ENCODE data around the gene TTC22.
A peak's percentile ranks its signal among the peaks of the same experiment; 100 is the strongest.

TTC22 gene

DNA sequence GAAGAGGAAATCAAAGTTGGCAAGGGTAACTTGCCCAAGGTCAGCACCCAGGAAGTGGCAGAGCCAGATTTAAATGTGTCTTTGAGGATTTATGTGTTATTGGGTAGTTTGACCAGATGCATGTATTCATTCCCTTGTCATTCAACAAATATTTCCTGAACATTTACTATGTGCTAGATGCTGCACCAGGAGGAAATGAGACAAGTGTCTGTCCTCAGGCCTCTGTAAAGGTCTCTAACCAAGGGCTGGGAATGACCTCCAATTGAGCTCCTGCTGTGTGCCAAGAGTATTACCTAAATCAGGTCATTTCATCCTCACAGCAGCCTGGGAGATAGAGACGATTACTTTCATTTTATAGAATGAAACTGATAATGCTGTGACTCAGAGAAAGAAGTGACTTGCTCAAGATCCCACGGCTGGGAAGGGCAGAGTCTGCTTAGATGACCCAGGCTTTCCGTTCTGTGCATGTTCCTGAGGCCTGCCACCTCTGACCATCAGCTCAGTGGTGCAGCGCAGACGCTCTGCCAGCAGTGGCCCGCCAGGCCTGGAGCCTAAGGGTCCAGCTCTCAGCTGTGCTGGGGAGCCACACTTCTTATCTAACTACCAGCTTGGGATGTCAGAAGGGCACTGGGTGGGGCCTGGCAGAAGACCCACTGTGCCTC, 3.5 kb upstream of the TTC22 start:
- TF ChIP-seq SIN3A (IDR thresholded peaks at IDR 0.05; ENCODE audit: borderline replicate concordance, insufficient read depth, low read length) (no peak), POLR2AphosphoS5 (IDR thresholded peaks at IDR 0.05; ENCODE audit: low read depth, low read length) (no peak), FOXP2 (optimal IDR thresholded peaks at IDR 0.05; ENCODE audit: borderline replicate concordance, extremely low read depth, extremely low read length, insufficient read depth) (no peak), TAF1 (IDR thresholded peaks at IDR 0.05; ENCODE audit: borderline replicate concordance, insufficient read depth, low read length) (no peak)
- TF ChIP-seq, protein P1, sequence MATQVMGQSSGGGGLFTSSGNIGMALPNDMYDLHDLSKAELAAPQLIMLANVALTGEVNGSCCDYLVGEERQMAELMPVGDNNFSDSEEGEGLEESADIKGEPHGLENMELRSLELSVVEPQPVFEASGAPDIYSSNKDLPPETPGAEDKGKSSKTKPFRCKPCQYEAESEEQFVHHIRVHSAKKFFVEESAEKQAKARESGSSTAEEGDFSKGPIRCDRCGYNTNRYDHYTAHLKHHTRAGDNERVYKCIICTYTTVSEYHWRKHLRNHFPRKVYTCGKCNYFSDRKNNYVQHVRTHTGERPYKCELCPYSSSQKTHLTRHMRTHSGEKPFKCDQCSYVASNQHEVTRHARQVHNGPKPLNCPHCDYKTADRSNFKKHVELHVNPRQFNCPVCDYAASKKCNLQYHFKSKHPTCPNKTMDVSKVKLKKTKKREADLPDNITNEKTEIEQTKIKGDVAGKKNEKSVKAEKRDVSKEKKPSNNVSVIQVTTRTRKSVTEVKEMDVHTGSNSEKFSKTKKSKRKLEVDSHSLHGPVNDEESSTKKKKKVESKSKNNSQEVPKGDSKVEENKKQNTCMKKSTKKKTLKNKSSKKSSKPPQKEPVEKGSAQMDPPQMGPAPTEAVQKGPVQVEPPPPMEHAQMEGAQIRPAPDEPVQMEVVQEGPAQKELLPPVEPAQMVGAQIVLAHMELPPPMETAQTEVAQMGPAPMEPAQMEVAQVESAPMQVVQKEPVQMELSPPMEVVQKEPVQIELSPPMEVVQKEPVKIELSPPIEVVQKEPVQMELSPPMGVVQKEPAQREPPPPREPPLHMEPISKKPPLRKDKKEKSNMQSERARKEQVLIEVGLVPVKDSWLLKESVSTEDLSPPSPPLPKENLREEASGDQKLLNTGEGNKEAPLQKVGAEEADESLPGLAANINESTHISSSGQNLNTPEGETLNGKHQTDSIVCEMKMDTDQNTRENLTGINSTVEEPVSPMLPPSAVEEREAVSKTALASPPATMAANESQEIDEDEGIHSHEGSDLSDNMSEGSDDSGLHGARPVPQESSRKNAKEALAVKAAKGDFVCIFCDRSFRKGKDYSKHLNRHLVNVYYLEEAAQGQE (IDR thresholded peaks at IDR 0.05; ENCODE audit: insufficient read depth in 1 of 2, low read depth in 2 of 2, low read length in 2 of 2), result no peak

DNA sequence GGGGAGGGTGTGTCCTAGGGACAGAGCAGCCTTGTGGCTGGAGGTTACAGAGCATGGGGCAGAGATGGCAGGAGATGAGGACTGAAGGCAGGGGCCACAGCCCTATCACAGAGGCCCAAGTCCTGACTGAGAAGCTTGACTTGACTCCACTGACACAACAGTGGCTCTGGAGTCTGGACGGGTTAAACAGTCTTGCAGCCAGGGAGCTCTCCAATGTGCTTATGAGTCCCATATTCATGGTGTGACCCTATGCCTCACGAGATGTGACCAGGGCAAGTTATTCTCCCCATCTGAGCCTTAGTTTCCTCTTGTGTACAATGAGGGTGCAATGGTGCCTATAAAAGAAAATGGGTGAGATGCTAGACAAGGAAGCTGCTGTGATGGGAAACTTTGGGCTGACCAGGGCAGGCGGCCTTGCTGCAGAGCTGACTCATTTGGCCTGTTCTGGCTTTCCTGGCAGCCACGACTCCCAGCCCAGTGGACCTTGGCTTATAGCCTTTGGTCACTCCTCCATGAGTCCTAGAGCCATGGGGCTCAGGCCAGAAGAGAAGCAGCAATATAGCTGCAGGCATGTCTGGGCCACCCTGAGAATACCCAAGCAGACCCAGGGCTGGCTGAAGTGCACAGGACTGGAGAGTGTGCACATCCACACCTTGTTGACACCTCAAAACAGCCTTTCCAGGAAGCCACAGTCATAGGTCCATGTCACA, 2.8 kb upstream of the TTC22 start:
- TF ChIP-seq TAF1 (IDR thresholded peaks at IDR 0.05; ENCODE audit: borderline replicate concordance, insufficient read depth, low read length) (no peak), POLR2AphosphoS5 (IDR thresholded peaks at IDR 0.05; ENCODE audit: low read depth, low read length) (no peak), SIN3A (IDR thresholded peaks at IDR 0.05; ENCODE audit: borderline replicate concordance, insufficient read depth, low read length) (no peak), FOXP2 (optimal IDR thresholded peaks at IDR 0.05; ENCODE audit: borderline replicate concordance, extremely low read depth, extremely low read length, insufficient read depth) (no peak)
- TF ChIP-seq, protein P1 (IDR thresholded peaks at IDR 0.05; ENCODE audit: insufficient read depth in 1 of 2, low read depth in 2 of 2, low read length in 2 of 2), result peak in 1 of 2 experiments; percentile 82; a peak in 2 of 4 replicates

DNA sequence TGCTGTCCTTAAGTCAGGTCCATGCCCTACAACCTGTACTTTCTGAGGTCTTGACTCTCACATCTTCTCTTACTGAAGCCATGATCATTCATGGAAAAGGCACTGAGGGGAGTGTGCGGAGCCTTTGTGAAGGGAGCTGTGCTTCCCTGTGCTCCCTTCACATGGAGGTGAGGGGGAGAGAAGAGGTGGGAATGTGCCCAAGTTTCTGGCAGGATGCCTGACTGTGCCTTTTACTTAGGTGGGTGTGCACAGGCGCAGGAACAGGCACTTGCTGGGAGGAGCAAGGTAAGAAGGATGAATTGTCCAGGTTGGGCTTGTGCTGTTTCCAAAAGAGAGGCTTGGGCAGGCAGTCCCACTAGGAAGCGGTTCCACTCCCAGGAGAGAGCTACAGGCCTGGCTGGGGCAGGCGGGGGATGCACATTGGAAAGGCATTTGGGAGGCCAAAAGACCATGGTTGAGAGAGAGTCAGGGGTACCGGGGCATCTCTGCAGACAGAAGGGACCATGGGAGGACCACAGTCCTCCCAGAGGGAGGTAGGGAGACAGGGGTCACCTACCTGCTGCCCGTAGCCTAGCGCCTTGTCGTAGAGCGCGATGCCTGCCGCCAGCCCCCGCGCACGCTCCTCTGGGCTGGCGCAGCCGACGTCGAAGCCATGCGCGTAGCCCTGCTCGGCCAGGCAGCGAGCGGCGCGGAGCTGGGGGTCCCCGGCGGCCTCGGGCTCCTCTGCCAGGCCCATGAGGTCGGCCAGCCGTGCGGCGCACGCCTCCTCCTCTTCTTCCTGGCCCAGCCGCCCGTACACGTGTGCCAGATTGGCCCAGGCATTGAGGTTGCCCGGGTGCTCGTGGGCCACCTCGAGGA, 853 bp downstream of the TTC22 start:
- TF ChIP-seq TAF1 (IDR thresholded peaks at IDR 0.05; ENCODE audit: borderline replicate concordance, insufficient read depth, low read length) (no peak), SIN3A (IDR thresholded peaks at IDR 0.05; ENCODE audit: borderline replicate concordance, insufficient read depth, low read length) (no peak), FOXP2 (optimal IDR thresholded peaks at IDR 0.05; ENCODE audit: borderline replicate concordance, extremely low read depth, extremely low read length, insufficient read depth) (no peak), POLR2AphosphoS5 (IDR thresholded peaks at IDR 0.05; ENCODE audit: low read depth, low read length) (no peak)
- TF ChIP-seq, protein P1 (IDR thresholded peaks at IDR 0.05; ENCODE audit: insufficient read depth in 1 of 2, low read depth in 2 of 2, low read length in 2 of 2), result no peak

DNA sequence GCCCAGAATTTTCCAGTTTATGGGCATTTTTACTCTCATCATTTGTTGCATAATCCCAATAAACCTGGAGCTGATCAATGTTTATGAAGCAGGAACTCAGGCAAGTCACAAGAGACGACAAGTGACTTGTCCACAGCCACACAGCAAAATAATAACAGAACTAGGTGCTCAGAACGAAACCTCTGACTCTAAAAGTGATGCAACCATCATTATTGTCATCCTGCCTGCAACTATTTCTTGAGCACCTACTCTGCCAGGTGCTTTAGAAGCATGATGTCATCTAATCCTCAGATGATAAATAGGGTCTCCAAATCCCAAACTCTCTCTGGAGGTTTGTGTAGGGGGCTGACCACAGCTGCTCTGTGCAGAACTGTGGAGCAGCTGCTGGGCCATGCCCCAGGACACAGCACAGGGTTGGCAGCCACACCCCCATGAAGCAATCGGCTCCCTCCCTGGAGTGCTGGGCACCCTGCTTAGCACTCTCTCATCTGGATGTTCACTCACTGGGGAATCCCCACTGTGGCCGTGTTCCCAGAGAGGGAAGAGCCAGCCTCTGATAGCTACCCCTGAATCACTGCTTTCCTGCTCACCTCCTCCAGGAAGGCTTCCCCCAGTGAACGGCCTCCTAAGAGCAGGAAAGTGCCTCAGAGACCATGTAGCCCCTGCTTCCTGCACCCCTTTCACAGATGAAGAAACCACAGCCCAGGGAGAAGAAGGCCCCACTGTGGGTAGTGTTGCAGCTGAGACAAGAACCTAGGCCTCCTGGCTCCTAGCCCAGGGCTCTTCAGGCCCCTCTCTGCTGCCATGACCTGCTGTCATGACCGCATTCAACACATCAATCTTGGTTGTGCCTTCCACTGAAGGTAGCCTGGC, 2.1 kb downstream of the TTC22 start:
- TF ChIP-seq POLR2AphosphoS5 (IDR thresholded peaks at IDR 0.05; ENCODE audit: low read depth, low read length) (no peak), SIN3A (IDR thresholded peaks at IDR 0.05; ENCODE audit: borderline replicate concordance, insufficient read depth, low read length) (no peak), FOXP2 (optimal IDR thresholded peaks at IDR 0.05; ENCODE audit: borderline replicate concordance, extremely low read depth, extremely low read length, insufficient read depth) (no peak), TAF1 (IDR thresholded peaks at IDR 0.05; ENCODE audit: borderline replicate concordance, insufficient read depth, low read length) (no peak)
- TF ChIP-seq, protein P1 (IDR thresholded peaks at IDR 0.05; ENCODE audit: insufficient read depth in 1 of 2, low read depth in 2 of 2, low read length in 2 of 2), result no peak
